Skeletal muscle tissue (tissue), 4 donors: Measurements from ENCODE around the gene ADIRF. TPM values are rescaled to one million over a fixed set of nuclear protein-coding genes. Genes with fewer than 3 reads are reported as not detected.
A peak's percentile ranks its signal among the peaks of the same experiment; 100 is the strongest.

ENCODE experiments used
- H3K27ac ChIP-seq: one replicate; pipeline ENCODE4 v1.7.0; 2013; ENCODE audit warnings: mild to moderate bottlenecking, low read depth, low read length, inconsistent platforms
- H3K27me3 ChIP-seq, 3 donors: one replicate each; pipeline ENCODE4 v1.7.0; 2013; ENCODE audit warnings: low read length in 3 of 3; ENCODE audit not compliant: control insufficient read depth in 3 of 3, insufficient read depth in 3 of 3
- H3K36me3 ChIP-seq, 3 donors: one replicate each; pipeline ENCODE4 v1.7.0; 2013; ENCODE audit warnings: low read length in 3 of 3; ENCODE audit not compliant: control insufficient read depth in 3 of 3, insufficient read depth in 3 of 3
- H3K4me1 ChIP-seq, 3 donors: one replicate each; pipeline ENCODE4 v1.7.0; 2013; ENCODE audit warnings: low read length in 3 of 3, mild to moderate bottlenecking in 3 of 3; ENCODE audit not compliant: control insufficient read depth in 3 of 3, insufficient read depth in 3 of 3
- H3K4me3 ChIP-seq, 3 donors: one replicate each; pipeline ENCODE4 v1.7.0; 2013; ENCODE audit warnings: low read length in 3 of 3
- H3K9ac ChIP-seq, 3 donors: one replicate each; pipeline ENCODE4 v1.7.0; 2013; ENCODE audit warnings: low read length in 3 of 3, mild to moderate bottlenecking in 3 of 3, moderate library complexity in 2 of 3, low read depth in 1 of 3
- H3K9me3 ChIP-seq, 3 donors: one replicate each; pipeline ENCODE4 v1.7.0; 2013; ENCODE audit warnings: low read length in 3 of 3; ENCODE audit not compliant: control insufficient read depth in 3 of 3
- total RNA-seq: library from RNA; depleted of rRNA; stranded (reverse); fragments of >200 nt; gene quantifications from one replicate; pipeline ENCODE4 v1.2.3, GENCODE V29; 2014
- donor health status: Osteomylitis.

The ADIRF gene
- total RNA-seq, 1 donor from 2014 or later: 11.5 TPM

DNA sequence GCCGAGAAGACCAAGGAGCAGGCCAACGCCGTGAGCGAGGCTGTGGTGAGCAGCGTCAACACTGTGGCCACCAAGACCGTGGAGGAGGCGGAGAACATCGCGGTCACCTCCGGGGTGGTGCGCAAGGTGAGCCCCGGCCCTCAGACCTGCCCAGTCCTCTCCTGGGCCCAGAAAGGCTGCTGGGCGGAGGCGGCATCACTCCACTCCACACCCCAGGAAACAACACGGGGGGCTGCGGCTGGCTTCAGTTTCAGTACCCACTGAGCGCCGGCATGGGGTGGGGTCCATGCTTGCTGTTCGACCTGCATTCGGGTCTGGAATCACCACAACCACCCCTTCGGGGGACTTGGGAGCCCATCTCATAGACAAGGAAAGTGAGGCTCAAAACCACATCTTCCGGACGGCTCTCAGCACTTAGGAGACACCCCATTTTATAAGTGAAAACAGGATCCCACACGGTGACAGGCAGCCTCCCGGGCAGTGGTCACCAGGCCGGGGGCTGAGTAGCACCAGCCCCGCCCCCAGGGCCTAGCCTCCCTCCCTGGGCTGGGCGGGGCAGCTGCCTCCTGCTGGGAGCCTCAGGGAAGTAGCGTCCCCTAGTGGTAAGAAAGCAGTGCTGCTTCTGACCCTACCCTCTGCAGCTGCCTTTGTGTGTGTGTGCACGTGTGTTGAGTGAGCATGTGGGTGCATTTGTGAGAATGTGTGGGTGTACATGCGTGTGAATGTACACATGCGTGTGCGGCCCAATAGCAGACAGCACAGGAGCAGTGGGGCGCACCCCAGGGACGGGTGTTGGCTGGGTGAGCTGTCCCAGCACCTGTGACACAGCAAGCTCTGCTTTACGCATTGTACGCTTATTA is 8.0 kb upstream of the ADIRF start:
- H3K4me1 ChIP-seq: peaks cover 23 to 54% (median 29%) of the 10 kb centered on the region in 3 donors

DNA sequence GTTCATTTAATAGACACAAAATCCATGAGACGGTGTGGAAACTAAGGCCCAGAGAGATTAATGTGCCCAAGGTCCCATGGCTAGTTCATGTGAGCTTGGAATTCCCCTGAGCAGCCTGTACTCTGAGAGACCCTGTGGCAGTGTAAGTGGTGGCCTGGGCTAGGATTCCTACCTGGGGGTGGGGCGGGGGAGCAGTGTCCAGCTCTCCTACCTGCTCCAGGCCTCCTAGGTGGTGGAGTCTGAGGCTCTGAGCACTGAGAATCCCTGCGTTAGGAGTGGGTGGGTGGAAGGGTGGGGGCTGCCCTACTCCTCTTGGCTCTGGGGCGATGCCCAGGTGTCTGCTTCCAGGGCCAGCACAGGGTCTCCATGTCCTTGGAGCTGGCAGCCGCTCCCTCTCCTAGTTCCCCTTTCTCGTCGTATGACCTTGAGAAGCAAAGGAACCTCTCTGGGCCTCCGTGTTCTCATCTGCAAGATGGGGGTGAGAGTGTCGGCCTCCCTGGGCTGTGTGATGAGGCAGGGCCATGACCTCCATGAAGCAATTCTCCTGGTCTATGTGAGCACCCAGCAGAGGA is 7.3 kb upstream of the ADIRF start:
- Histone ChIP-seq H3K9me3 (no peaks in the 10 kb centered on the region), H3K27me3 (peaks cover 0 to 6% (median 6%) of the 10 kb centered on the region in 3 donors), H3K27ac (no peak overlapping the region), H3K4me1 (peaks cover 19 to 55% (median 27%) of the 10 kb centered on the region in 3 donors), H3K4me3 (no peak overlapping the region), H3K9ac (no peak overlapping the region), H3K36me3 (no peaks in the 10 kb centered on the region)

More for the DNA sequence above, 8.0 kb upstream of the ADIRF start:
- peak overlapping the region in 1 of 3 donors; percentile 67 for H3K4me3 ChIP-seq
- H3K9ac ChIP-seq: peak overlapping the region in 2 of 3 donors; percentile 38 to 73
- H3K36me3 ChIP-seq: no peaks in the 10 kb centered on the region
- H3K27me3 ChIP-seq: peaks cover 0 to 6% (median 6%) of the 10 kb centered on the region in 3 donors
- peak overlapping the region; percentile 58 for H3K27ac ChIP-seq
- H3K9me3 ChIP-seq: no peaks in the 10 kb centered on the region

GRCh38 chr10:86961481-86962091 is 6.7 kb upstream of the ADIRF start:
- no peak overlapping the region for H3K27ac ChIP-seq
- H3K36me3 ChIP-seq: no peaks in the 10 kb centered on the region
- no peaks in the 10 kb centered on the region for H3K9me3 ChIP-seq
- H3K9ac ChIP-seq: no peak overlapping the region
- no peak overlapping the region for H3K4me3 ChIP-seq
- peaks cover 0 to 6% (median 6%) of the 10 kb centered on the region in 3 donors for H3K27me3 ChIP-seq
- peaks cover 22 to 55% (median 31%) of the 10 kb centered on the region in 3 donors for H3K4me1 ChIP-seq

GRCh38 chr10:86962136-86962980 is 5.9 kb upstream of the ADIRF start:
- no peak overlapping the region for H3K27ac ChIP-seq
- H3K27me3 ChIP-seq: peaks cover 0 to 6% (median 6%) of the 10 kb centered on the region in 3 donors
- H3K9ac ChIP-seq: no peak overlapping the region
- H3K9me3 ChIP-seq: no peaks in the 10 kb centered on the region
- H3K4me1 ChIP-seq: peaks cover 30 to 55% (median 35%) of the 10 kb centered on the region in 3 donors
- no peak overlapping the region for H3K4me3 ChIP-seq
- H3K36me3 ChIP-seq: no peaks in the 10 kb centered on the region

DNA sequence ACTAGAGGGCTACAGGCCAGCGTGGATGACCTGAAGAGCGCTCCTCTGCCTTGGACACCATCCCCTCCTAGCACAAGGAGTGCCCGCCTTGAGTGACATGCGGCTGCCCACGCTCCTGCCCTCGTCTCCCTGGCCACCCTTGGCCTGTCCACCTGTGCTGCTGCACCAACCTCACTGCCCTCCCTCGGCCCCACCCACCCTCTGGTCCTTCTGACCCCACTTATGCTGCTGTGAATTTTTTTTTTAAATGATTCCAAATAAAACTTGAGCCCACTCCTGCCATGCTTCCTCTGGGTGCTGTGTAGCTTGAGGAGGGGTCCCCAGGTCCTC is 5.3 kb upstream of the ADIRF start:
- H3K36me3 ChIP-seq: no peaks in the 10 kb centered on the region
- H3K27me3 ChIP-seq: peaks cover 0 to 6% (median 6%) of the 10 kb centered on the region in 3 donors
- H3K4me1 ChIP-seq: peaks cover 34 to 57% (median 36%) of the 10 kb centered on the region in 3 donors
- no peak overlapping the region for H3K9ac ChIP-seq
- no peak overlapping the region for H3K27ac ChIP-seq
- no peak overlapping the region for H3K4me3 ChIP-seq
- H3K9me3 ChIP-seq: no peaks in the 10 kb centered on the region

GRCh38 chr10:86963341-86963919 is 4.9 kb upstream of the ADIRF start:
- Histone ChIP-seq H3K9me3 (no peaks in the 10 kb centered on the region), H3K4me3 (no peak overlapping the region), H3K27ac (no peak overlapping the region), H3K27me3 (peaks cover 0 to 6% (median 4%) of the 10 kb centered on the region in 3 donors), H3K9ac (no peak overlapping the region), H3K36me3 (no peaks in the 10 kb centered on the region), H3K4me1 (peaks cover 36 to 56% (median 37%) of the 10 kb centered on the region in 3 donors)

DNA sequence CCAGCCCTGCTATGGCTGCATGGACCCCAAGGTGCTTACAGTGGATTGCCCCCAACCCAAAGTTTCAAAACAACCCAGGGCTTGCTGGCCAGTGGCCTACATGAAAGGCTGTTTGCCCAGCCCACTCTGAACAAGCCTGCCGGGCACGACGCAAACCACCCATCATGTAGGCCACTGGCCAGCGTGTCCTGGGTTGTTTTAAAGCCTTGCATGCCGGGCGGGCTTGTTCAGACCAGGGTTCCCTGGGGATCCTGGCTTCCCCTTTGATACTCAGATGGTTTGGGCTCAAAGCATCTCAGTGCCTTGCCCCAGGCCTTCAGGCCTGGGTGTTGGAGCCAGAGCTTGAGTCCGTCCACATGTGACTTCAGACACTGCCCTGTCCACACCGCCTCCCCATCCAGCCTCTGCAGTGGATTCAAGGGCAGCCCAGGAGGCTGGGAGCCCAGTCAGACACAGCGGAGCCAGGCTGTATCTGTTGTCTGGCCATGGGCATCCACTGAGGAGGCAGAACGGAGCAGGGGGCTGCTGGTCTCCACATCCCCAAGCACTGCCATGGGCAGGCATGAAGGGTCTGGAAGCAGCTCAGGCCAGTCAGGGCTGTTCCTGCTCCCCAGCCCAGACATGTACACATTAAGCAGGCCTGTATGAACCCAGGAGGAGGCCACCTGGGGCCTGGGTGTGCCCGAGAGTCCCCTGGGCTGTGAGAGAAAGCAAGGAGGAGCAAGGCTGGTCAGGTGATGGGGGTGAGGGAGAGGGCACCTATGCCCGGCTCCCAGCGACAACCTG is 4.0 kb upstream of the ADIRF start:
- Histone ChIP-seq H3K27me3 (peaks cover 0 to 3% (median 1%) of the 10 kb centered on the region in 3 donors), H3K9ac (no peak overlapping the region), H3K4me3 (no peak overlapping the region), H3K9me3 (no peaks in the 10 kb centered on the region), H3K27ac (no peak overlapping the region), H3K4me1 (peaks cover 40 to 56% (median 42%) of the 10 kb centered on the region in 3 donors), H3K36me3 (no peaks in the 10 kb centered on the region)

- Histone ChIP-seq H3K4me3 (no peak overlapping the region), H3K27ac (no peak overlapping the region), H3K27me3 (peaks cover 0 to 5% (median 0%) of the 10 kb centered on the region in 3 donors), H3K4me1 (peaks cover 41 to 57% (median 44%) of the 10 kb centered on the region in 3 donors), H3K9me3 (no peaks in the 10 kb centered on the region), H3K9ac (no peak overlapping the region), H3K36me3 (no peaks in the 10 kb centered on the region)
Measured at GRCh38 chr10:86964847-86965190, 3.5 kb upstream of the ADIRF start.
